ENCODE measurements around the gene CR2. TPM values are rescaled to one million over a fixed set of nuclear protein-coding genes. Genes with fewer than 3 reads are reported as not detected.
"Not testable (repeated sequence)": the region's sequence is repeated elsewhere in the genome, so short reads cannot be mapped to it uniquely, and the experiment has no call there.

The CR2 gene
- total and polyA plus RNA-seq, 9 donors = 0.04 to 1.3 (median 0.50) TPM

- peaks cover 2% of the 10 kb centered on the region for H3K4me1 ChIP-seq (ENCODE audit: control insufficient read depth, insufficient read depth, low read length)
- WGBS (ENCODE audit: insufficient coverage) = 83% methylated on average over 5 of the region's 9 CpGs
- no peak overlapping the region for H3K27ac ChIP-seq (ENCODE audit: low read length)
- H3K4me3 ChIP-seq (ENCODE audit: low read length) = no peak overlapping the region
- H3K9me3 ChIP-seq (replicated peaks; ENCODE audit: control insufficient read depth, low read depth, low read length) = no peaks in the 10 kb centered on the region
- H3K36me3 ChIP-seq (ENCODE audit: control insufficient read depth, insufficient read depth, low read length) = no peaks in the 10 kb centered on the region
- DNase-seq = no peak
- peaks cover 12% of the 10 kb centered on the region for H3K27me3 ChIP-seq (ENCODE audit: control insufficient read depth, insufficient read depth, low read length)
Measured at GRCh38 chr1:207421078-207421477, 33.0 kb upstream of the CR2 start.

- no peaks in the 10 kb centered on the region for H3K9me3 ChIP-seq (replicated peaks; ENCODE audit: control insufficient read depth, low read depth, low read length)
- H3K4me1 ChIP-seq (ENCODE audit: control insufficient read depth, insufficient read depth, low read length) = peaks cover 2% of the 10 kb centered on the region
- H3K27ac ChIP-seq (ENCODE audit: low read length) = no peak overlapping the region
- WGBS (ENCODE audit: insufficient coverage) = 23% methylated on average over 17 of the region's 28 CpGs
- no peaks in the 10 kb centered on the region for H3K36me3 ChIP-seq (ENCODE audit: control insufficient read depth, insufficient read depth, low read length)
- H3K27me3 ChIP-seq (ENCODE audit: control insufficient read depth, insufficient read depth, low read length) = peaks cover 12% of the 10 kb centered on the region
- no peak overlapping the region for H3K4me3 ChIP-seq (ENCODE audit: low read length)
- no peak for DNase-seq
Measured at GRCh38 chr1:207423560-207424292, 30.4 kb upstream of the CR2 start.

GRCh38 chr1:207424570-207425131, 29.5 kb upstream of the CR2 start:
- 72% methylated on average over 14 of the region's 17 CpGs for WGBS (ENCODE audit: insufficient coverage)

GRCh38 chr1:207427832-207428585, 26.1 kb upstream of the CR2 start:
- Histone ChIP-seq H3K4me3 (ENCODE audit: low read length) (no peak overlapping the region), H3K27me3 (ENCODE audit: control insufficient read depth, insufficient read depth, low read length) (peaks cover 12% of the 10 kb centered on the region), H3K27ac (ENCODE audit: low read length) (no peak overlapping the region), H3K4me1 (ENCODE audit: control insufficient read depth, insufficient read depth, low read length) (peaks cover 2% of the 10 kb centered on the region), H3K9me3 (replicated peaks; ENCODE audit: control insufficient read depth, low read depth, low read length) (no peaks in the 10 kb centered on the region), H3K36me3 (ENCODE audit: control insufficient read depth, insufficient read depth, low read length) (no peaks in the 10 kb centered on the region)
- DNase-seq = no peak
- 91% methylated on average over 1 of the region's 1 CpG for WGBS (ENCODE audit: insufficient coverage)

More at GRCh38 chr1:207424570-207425131, 29.5 kb upstream of the CR2 start:
- no peak overlapping the region for H3K27ac ChIP-seq (ENCODE audit: low read length)
- H3K9me3 ChIP-seq (replicated peaks; ENCODE audit: control insufficient read depth, low read depth, low read length) = no peaks in the 10 kb centered on the region
- DNase-seq = no peak
- peaks cover 12% of the 10 kb centered on the region for H3K27me3 ChIP-seq (ENCODE audit: control insufficient read depth, insufficient read depth, low read length)
- peaks cover 2% of the 10 kb centered on the region for H3K4me1 ChIP-seq (ENCODE audit: control insufficient read depth, insufficient read depth, low read length)
- no peaks in the 10 kb centered on the region for H3K36me3 ChIP-seq (ENCODE audit: control insufficient read depth, insufficient read depth, low read length)
- H3K4me3 ChIP-seq (ENCODE audit: low read length) = no peak overlapping the region

- Histone ChIP-seq H3K27me3 (ENCODE audit: control insufficient read depth, insufficient read depth, low read length) (peaks cover 6% of the 10 kb centered on the region), H3K4me1 (ENCODE audit: control insufficient read depth, insufficient read depth, low read length) (peaks cover under 1% of the 10 kb centered on the region), H3K4me3 (ENCODE audit: low read length) (no peak overlapping the region), H3K36me3 (ENCODE audit: control insufficient read depth, insufficient read depth, low read length) (no peaks in the 10 kb centered on the region), H3K9me3 (replicated peaks; ENCODE audit: control insufficient read depth, low read depth, low read length) (no peaks in the 10 kb centered on the region), H3K27ac (ENCODE audit: low read length) (no peak overlapping the region)
- no peak for DNase-seq
- WGBS (ENCODE audit: insufficient coverage) = 71% methylated on average over 1 of the region's 2 CpGs
Measured at GRCh38 chr1:207428783-207429182, 25.3 kb upstream of the CR2 start.

- no peaks in the 10 kb centered on the region for H3K9me3 ChIP-seq (replicated peaks; ENCODE audit: control insufficient read depth, low read depth, low read length)
- no peaks in the 10 kb centered on the region for H3K4me1 ChIP-seq (ENCODE audit: control insufficient read depth, insufficient read depth, low read length)
- no peak overlapping the region for H3K27ac ChIP-seq (ENCODE audit: low read length)
- WGBS (ENCODE audit: insufficient coverage) = 67% methylated on average over 2 of the region's 2 CpGs
- no peak overlapping the region for H3K4me3 ChIP-seq (ENCODE audit: low read length)
- H3K27me3 ChIP-seq (ENCODE audit: control insufficient read depth, insufficient read depth, low read length) = no peaks in the 10 kb centered on the region
- DNase-seq = no peak
- no peaks in the 10 kb centered on the region for H3K36me3 ChIP-seq (ENCODE audit: control insufficient read depth, insufficient read depth, low read length)
Measured at GRCh38 chr1:207429963-207430362, 24.2 kb upstream of the CR2 start.

- no peaks in the 10 kb centered on the region for H3K27me3 ChIP-seq (ENCODE audit: control insufficient read depth, insufficient read depth, low read length)
- DNase-seq = no peak
- no peaks in the 10 kb centered on the region for H3K9me3 ChIP-seq (replicated peaks; ENCODE audit: control insufficient read depth, low read depth, low read length)
- no peaks in the 10 kb centered on the region for H3K36me3 ChIP-seq (ENCODE audit: control insufficient read depth, insufficient read depth, low read length)
- WGBS (ENCODE audit: insufficient coverage) = 60% methylated on average over 1 of the region's 1 CpG
- no peaks in the 10 kb centered on the region for H3K4me1 ChIP-seq (ENCODE audit: control insufficient read depth, insufficient read depth, low read length)
- no peak overlapping the region for H3K4me3 ChIP-seq (ENCODE audit: low read length)
- H3K27ac ChIP-seq (ENCODE audit: low read length) = no peak overlapping the region
Measured at GRCh38 chr1:207430602-207431001, 23.5 kb upstream of the CR2 start.

- Histone ChIP-seq H3K27me3 (ENCODE audit: control insufficient read depth, insufficient read depth, low read length) (no peaks in the 10 kb centered on the region), H3K4me3 (ENCODE audit: low read length) (no peak overlapping the region), H3K36me3 (ENCODE audit: control insufficient read depth, insufficient read depth, low read length) (no peaks in the 10 kb centered on the region), H3K27ac (ENCODE audit: low read length) (no peak overlapping the region), H3K9me3 (replicated peaks; ENCODE audit: control insufficient read depth, low read depth, low read length) (no peaks in the 10 kb centered on the region), H3K4me1 (ENCODE audit: control insufficient read depth, insufficient read depth, low read length) (no peaks in the 10 kb centered on the region)
- WGBS (ENCODE audit: insufficient coverage) = no CpG with 5 or more reads among the region's 2 CpGs
- DNase-seq = no peak
Measured at GRCh38 chr1:207431508-207431907, 22.6 kb upstream of the CR2 start.

- no peak for DNase-seq
- Histone ChIP-seq H3K27me3 (ENCODE audit: control insufficient read depth, insufficient read depth, low read length) (no peaks in the 10 kb centered on the region), H3K27ac (ENCODE audit: low read length) (no peak overlapping the region), H3K36me3 (ENCODE audit: control insufficient read depth, insufficient read depth, low read length) (no peaks in the 10 kb centered on the region), H3K4me1 (ENCODE audit: control insufficient read depth, insufficient read depth, low read length) (no peaks in the 10 kb centered on the region), H3K4me3 (ENCODE audit: low read length) (no peak overlapping the region), H3K9me3 (replicated peaks; ENCODE audit: control insufficient read depth, low read depth, low read length) (no peaks in the 10 kb centered on the region)
- WGBS (ENCODE audit: insufficient coverage) = no CpG with 5 or more reads among the region's 3 CpGs
Measured at GRCh38 chr1:207433435-207433834, 20.7 kb upstream of the CR2 start.

GRCh38 chr1:207436746-207437145, 17.4 kb upstream of the CR2 start:
- H3K9me3 ChIP-seq (replicated peaks; ENCODE audit: control insufficient read depth, low read depth, low read length); H3K36me3 ChIP-seq (ENCODE audit: control insufficient read depth, insufficient read depth, low read length); H3K4me1 ChIP-seq (ENCODE audit: control insufficient read depth, insufficient read depth, low read length); H3K27ac ChIP-seq (ENCODE audit: low read length); H3K27me3 ChIP-seq (ENCODE audit: control insufficient read depth, insufficient read depth, low read length); DNase-seq; H3K4me3 ChIP-seq (ENCODE audit: low read length): not testable (repeated sequence)
- 95% methylated on average over 3 of the region's 3 CpGs for WGBS (ENCODE audit: insufficient coverage)

Measured in muscle of leg (tissue), 11 donors.